GM12875 (cell line): ENCODE data around the gene SNX9.
"Not testable (repeated sequence)": the region's sequence is repeated elsewhere in the genome, so short reads cannot be mapped to it uniquely, and the experiment has no call there.

ENCODE experiments used
- H3K4me3 ChIP-seq: one replicate; pipeline ENCODE4 v1.5.1; 2011; ENCODE audit warnings: low read depth, low read length, control low read depth
- CTCF ChIP-seq: IDR thresholded peaks from 2 replicates; pipeline ENCODE4 v1.5.1; 2011; ENCODE audit warnings: low read depth, mild to moderate bottlenecking, control low read depth, inconsistent platforms, low read length, moderate library complexity, borderline replicate concordance; ENCODE audit not compliant: insufficient read depth

The SNX9 gene

GRCh38 chr6:157929076-157929475, 106.0 kb downstream of the SNX9 start:
- TF ChIP-seq CTCF = no peak
- no peak overlapping the region for H3K4me3 ChIP-seq

DNA sequence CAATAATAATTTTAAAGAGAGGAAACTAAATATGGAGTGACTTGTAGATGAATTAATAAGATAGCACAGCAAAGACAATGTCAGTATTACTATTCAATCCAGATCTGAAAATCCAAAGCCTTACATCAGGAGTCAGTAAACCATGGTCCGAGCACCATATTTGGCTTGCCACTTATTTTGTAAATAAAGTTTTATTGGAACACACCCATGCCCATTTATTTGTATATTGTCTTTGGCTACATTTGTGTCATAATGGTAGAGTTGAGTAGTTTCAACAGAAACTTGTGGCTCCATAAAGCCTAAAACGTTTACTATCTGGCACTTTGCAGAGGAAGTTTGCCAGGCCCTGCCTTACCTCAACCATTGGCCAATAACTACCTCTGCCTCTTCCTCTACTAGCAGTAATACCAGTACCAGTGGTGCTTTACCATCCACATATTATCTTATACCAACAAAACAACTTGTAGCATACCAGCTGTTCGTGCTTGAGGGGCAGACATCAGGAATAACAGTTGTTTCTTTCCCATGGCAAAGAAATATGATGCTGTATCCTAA, 106.8 kb downstream of the SNX9 start:
- H3K4me3 ChIP-seq = no peak overlapping the region
- no peak for TF ChIP-seq CTCF

- TF ChIP-seq CTCF = no peak
- H3K4me3 ChIP-seq = no peak overlapping the region
Observed at GRCh38 chr6:157935786-157936185, 112.7 kb downstream of the SNX9 start.

DNA sequence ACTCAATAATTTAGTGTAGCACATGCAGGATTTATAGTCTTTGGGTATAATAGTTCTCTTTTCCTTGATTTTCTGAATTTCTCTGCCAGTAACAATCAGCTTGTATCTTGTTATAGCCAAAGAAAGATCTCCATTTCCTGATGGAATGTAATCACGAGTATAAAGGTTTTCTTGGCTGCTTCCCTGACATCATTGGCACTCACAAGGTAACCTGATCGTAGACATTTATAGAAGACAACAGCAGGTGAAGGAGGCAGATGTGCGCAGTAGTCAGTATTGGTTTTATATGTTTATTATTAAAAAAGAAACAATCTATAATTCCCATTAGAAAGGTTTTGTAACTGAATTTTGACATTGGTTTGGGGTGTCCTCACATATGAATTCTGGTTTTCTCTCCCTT, 114.3 kb downstream of the SNX9 start:
- no peak overlapping the region for H3K4me3 ChIP-seq
- TF ChIP-seq CTCF = no peak

- no peak overlapping the region for H3K4me3 ChIP-seq
- TF ChIP-seq CTCF = no peak
Observed at GRCh38 chr6:157937916-157938315, 114.9 kb downstream of the SNX9 start.

DNA sequence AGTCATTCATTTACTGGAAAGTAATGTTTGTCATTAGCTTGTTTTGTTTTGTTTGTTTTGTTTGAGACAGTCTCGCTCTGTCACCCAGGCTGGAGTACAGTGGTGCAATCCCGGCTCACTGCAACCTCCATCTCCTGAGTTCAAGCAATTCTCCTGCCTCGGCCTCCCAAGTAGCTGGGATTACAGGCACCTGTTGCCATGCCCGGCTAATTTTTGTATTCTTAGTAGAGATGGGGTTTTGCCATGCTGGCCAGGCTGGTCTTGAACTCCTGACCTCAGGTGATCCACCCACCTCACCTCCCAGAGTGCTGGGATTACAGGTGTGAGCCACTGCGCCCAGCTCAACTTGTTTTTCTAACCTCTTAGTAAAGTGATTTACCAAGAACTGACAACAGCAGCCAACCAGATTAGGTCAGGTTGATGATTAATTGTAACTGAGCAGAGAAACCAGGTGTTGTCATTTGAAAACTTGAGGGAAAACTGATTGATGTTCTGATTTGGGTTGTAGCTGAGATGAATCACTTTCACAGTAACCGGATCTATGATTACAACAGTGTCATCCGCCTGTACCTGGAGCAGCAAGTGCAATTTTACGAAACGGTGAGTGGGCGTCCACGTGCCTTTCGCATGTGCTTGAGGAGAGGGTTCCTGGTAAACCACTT, 117.5 kb downstream of the SNX9 start:
- not testable (repeated sequence) for H3K4me3 ChIP-seq

GRCh38 chr6:157941101-157941863, 118.2 kb downstream of the SNX9 start:
- TF ChIP-seq CTCF = no peak
- no peak overlapping the region for H3K4me3 ChIP-seq
